ENCODE results near the gene IFT25. TPM values are rescaled to one million over a fixed set of nuclear protein-coding genes. Genes with fewer than 3 reads are reported as not detected.

The IFT25 gene
- total and polyA plus RNA-seq, 2 experiments from 2014 or later, result 28.2 to 109 TPM

DNA sequence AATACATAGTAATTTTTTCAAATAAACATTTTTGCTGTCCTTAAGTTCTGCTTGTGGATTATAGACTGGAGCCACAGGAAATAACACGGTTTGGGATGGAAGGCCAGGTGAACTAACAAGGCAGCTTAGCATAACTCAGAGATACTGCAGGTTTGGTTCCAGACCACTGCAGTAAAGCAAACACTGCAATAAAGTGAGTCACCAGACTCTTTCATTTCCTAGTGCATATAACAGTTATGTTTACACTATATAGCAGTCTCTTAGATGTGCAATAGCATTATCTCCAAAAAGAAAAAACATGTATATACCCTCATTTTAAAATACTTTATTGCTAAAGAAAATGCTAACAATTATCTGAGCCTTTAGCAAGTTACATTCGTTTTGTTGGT is 22.6 kb upstream of the IFT25 start (continued):
- TF ChIP-seq POLR2AphosphoS5 (IDR thresholded peaks at IDR 0.05; ENCODE audit: low read depth) (no peak), ZNF331 (CRISPR knock-in tag; IDR thresholded peaks at IDR 0.05; ENCODE audit: low read depth) (no peak), NANOG (IDR thresholded peaks at IDR 0.05; ENCODE audit: borderline replicate concordance) (no peak)
- TF ChIP-seq, protein P1, sequence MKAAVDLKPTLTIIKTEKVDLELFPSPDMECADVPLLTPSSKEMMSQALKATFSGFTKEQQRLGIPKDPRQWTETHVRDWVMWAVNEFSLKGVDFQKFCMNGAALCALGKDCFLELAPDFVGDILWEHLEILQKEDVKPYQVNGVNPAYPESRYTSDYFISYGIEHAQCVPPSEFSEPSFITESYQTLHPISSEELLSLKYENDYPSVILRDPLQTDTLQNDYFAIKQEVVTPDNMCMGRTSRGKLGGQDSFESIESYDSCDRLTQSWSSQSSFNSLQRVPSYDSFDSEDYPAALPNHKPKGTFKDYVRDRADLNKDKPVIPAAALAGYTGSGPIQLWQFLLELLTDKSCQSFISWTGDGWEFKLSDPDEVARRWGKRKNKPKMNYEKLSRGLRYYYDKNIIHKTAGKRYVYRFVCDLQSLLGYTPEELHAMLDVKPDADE (IDR thresholded peaks at IDR 0.05), result no peak

DNA sequence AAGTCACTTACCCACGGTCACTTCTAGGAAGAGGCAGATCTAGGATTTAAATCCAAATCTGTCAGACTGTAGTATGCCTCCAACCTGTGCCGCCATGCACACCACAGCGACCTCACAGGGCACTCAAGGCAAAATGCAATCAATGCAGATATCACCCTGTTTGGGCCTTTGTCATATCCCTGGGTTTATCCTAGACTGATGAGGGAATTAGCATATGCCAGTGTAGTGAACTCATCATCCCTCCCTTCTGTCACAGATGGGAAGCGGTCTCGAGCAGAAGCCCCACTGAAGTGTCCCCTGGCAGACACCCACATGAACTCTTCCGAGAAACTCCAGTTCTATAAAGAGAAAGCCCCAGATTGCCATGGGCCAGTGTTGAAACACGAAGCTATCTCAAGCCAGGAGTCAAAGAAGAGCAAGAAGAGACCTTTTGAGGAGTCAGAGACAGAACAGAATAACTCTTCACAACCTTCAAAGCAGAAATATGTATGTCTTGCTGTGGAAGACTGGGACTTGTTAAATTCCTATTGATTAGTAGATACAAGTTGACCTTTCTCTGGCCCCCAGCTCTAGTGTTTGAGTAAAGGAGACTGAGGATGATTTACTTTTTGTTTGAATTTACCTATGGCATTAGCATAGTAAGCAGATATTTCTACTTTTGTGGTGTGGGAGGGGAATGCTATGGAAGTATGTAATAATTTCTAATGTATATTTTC is 22.1 kb upstream of the IFT25 start:
- H3F3A ChIP-seq (replicated peaks; ENCODE audit: low read depth), result no peaks in the 10 kb centered on the region
- no peak overlapping the region for H3K4me3 ChIP-seq
- no peaks in the 10 kb centered on the region for H3K9me2 ChIP-seq (ENCODE audit: insufficient read depth)
- Mint-ChIP-seq H3K9me3 (no peaks in the 10 kb centered on the region), H3K27ac (no peak overlapping the region), H3K4me1 (peaks cover 9% of the 10 kb centered on the region), H3K27me3 (ENCODE audit: insufficient read depth, low read depth, poor library complexity) (peaks cover 6% of the 10 kb centered on the region), H3K4me3 (no peak overlapping the region), H3K36me3 (ENCODE audit: low read depth) (peaks cover 45% of the 10 kb centered on the region)
- no peak overlapping the region for H2AFZ ChIP-seq
- no peaks in the 10 kb centered on the region for H3K79me2 ChIP-seq (replicated peaks; ENCODE audit: insufficient read depth)
- H3K4me1 ChIP-seq (ENCODE audit: insufficient read depth), result no peaks in the 10 kb centered on the region
- H3K27me3 ChIP-seq (ENCODE audit: insufficient read depth), result no peaks in the 10 kb centered on the region
- DNase-seq (ENCODE audit: low spot score), result no peak
- no peak overlapping the region for H3K27ac ChIP-seq (ENCODE audit: low read depth)
- ATAC-seq, result no peak
- H3K36me3 ChIP-seq (ENCODE audit: insufficient read depth), result peaks cover 37% of the 10 kb centered on the region
- no peak overlapping the region for H3K4me2 ChIP-seq
- H4K20me1 ChIP-seq (replicated peaks; ENCODE audit: insufficient read depth), result peaks cover 10% of the 10 kb centered on the region
- TF ChIP-seq STAT1 (IDR thresholded peaks at IDR 0.05; ENCODE audit: unreplicated experiment) (no peak), POLR2AphosphoS5 (IDR thresholded peaks at IDR 0.05; ENCODE audit: low read depth) (no peak), ZNF114 (CRISPR knock-in tag; IDR thresholded peaks at IDR 0.05) (no peak), CREB1 (CRISPR knock-in tag; IDR thresholded peaks at IDR 0.05; ENCODE audit: low read depth) (no peak), NANOG (IDR thresholded peaks at IDR 0.05; ENCODE audit: borderline replicate concordance) (no peak), ZNF331 (CRISPR knock-in tag; IDR thresholded peaks at IDR 0.05; ENCODE audit: low read depth) (no peak), EZH2 (IDR thresholded peaks at IDR 0.05; ENCODE audit: low read depth, unreplicated experiment) (no peak)
- TF ChIP-seq, protein P2, sequence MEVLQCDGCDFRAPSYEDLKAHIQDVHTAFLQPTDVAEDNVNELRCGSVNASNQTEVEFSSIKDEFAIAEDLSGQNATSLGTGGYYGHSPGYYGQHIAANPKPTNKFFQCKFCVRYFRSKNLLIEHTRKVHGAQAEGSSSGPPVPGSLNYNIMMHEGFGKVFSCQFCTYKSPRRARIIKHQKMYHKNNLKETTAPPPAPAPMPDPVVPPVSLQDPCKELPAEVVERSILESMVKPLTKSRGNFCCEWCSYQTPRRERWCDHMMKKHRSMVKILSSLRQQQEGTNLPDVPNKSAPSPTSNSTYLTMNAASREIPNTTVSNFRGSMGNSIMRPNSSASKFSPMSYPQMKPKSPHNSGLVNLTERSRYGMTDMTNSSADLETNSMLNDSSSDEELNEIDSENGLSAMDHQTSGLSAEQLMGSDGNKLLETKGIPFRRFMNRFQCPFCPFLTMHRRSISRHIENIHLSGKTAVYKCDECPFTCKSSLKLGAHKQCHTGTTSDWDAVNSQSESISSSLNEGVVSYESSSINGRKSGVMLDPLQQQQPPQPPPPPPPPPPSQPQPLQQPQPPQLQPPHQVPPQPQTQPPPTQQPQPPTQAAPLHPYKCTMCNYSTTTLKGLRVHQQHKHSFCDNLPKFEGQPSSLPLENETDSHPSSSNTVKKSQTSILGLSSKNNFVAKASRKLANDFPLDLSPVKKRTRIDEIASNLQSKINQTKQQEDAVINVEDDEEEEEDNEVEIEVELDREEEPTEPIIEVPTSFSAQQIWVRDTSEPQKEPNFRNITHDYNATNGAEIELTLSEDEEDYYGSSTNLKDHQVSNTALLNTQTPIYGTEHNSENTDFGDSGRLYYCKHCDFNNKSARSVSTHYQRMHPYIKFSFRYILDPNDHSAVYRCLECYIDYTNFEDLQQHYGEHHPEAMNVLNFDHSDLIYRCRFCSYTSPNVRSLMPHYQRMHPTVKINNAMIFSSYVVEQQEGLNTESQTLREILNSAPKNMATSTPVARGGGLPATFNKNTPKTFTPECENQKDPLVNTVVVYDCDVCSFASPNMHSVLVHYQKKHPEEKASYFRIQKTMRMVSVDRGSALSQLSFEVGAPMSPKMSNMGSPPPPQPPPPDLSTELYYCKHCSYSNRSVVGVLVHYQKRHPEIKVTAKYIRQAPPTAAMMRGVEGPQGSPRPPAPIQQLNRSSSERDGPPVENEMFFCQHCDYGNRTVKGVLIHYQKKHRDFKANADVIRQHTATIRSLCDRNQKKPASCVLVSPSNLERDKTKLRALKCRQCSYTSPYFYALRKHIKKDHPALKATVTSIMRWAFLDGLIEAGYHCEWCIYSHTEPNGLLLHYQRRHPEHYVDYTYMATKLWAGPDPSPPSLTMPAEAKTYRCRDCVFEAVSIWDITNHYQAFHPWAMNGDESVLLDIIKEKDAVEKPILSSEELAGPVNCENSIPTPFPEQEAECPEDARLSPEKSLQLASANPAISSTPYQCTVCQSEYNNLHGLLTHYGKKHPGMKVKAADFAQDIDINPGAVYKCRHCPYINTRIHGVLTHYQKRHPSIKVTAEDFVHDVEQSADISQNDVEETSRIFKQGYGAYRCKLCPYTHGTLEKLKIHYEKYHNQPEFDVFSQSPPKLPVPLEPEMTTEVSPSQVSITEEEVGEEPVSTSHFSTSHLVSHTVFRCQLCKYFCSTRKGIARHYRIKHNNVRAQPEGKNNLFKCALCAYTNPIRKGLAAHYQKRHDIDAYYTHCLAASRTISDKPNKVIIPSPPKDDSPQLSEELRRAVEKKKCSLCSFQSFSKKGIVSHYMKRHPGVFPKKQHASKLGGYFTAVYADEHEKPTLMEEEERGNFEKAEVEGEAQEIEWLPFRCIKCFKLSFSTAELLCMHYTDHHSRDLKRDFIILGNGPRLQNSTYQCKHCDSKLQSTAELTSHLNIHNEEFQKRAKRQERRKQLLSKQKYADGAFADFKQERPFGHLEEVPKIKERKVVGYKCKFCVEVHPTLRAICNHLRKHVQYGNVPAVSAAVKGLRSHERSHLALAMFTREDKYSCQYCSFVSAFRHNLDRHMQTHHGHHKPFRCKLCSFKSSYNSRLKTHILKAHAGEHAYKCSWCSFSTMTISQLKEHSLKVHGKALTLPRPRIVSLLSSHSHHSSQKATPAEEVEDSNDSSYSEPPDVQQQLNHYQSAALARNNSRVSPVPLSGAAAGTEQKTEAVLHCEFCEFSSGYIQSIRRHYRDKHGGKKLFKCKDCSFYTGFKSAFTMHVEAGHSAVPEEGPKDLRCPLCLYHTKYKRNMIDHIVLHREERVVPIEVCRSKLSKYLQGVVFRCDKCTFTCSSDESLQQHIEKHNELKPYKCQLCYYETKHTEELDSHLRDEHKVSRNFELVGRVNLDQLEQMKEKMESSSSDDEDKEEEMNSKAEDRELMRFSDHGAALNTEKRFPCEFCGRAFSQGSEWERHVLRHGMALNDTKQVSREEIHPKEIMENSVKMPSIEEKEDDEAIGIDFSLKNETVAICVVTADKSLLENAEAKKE (CRISPR knock-in tag; IDR thresholded peaks at IDR 0.05), result no peak
- TF ChIP-seq, protein P1 (IDR thresholded peaks at IDR 0.05), result no peak
- TF ChIP-seq, protein P3, sequence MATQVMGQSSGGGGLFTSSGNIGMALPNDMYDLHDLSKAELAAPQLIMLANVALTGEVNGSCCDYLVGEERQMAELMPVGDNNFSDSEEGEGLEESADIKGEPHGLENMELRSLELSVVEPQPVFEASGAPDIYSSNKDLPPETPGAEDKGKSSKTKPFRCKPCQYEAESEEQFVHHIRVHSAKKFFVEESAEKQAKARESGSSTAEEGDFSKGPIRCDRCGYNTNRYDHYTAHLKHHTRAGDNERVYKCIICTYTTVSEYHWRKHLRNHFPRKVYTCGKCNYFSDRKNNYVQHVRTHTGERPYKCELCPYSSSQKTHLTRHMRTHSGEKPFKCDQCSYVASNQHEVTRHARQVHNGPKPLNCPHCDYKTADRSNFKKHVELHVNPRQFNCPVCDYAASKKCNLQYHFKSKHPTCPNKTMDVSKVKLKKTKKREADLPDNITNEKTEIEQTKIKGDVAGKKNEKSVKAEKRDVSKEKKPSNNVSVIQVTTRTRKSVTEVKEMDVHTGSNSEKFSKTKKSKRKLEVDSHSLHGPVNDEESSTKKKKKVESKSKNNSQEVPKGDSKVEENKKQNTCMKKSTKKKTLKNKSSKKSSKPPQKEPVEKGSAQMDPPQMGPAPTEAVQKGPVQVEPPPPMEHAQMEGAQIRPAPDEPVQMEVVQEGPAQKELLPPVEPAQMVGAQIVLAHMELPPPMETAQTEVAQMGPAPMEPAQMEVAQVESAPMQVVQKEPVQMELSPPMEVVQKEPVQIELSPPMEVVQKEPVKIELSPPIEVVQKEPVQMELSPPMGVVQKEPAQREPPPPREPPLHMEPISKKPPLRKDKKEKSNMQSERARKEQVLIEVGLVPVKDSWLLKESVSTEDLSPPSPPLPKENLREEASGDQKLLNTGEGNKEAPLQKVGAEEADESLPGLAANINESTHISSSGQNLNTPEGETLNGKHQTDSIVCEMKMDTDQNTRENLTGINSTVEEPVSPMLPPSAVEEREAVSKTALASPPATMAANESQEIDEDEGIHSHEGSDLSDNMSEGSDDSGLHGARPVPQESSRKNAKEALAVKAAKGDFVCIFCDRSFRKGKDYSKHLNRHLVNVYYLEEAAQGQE (IDR thresholded peaks at IDR 0.05; ENCODE audit: unreplicated experiment), result no peak

All from GM23338 (cell line).